GM19467 (cell line): ENCODE data around the gene TM7SF3.

Source experiments
- ATAC-seq: cut with Tn5 transposase; IDR thresholded peaks from one replicate; pipeline ENCODE4 v1.9.1; 2021; ENCODE audit warnings: mild to moderate bottlenecking, moderate library complexity; ENCODE audit not compliant: unreplicated experiment

Gene TM7SF3

GRCh38 chr12:26936559-26937442 lies 77.4 kb downstream of the TM7SF3 start:
- ATAC-seq = no peak

- no peak for ATAC-seq
Observed at GRCh38 chr12:26935636-26936378, 78.4 kb downstream of the TM7SF3 start.

DNA sequence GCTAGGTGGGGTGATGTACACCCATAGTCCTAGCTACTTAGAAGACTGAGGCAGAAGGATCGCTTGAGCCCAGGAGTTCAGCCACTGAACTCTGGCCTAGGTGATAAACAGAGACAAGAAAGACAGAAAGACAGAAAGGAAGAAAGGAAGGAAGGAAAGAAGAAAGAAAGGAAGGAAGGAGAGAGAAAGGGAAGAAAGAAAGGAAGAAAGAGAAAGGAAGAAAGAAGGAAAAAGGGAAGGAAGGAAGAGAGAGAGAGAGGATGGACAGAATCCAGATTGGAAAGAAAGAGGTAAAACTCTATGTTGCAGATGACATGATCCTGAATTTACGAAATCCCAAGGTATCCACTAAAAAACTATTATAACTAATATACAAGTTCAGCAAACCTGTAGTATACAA lies 84.6 kb downstream of the TM7SF3 start:
- ATAC-seq = no peak

GRCh38 chr12:26928661-26929060 lies 85.5 kb downstream of the TM7SF3 start:
- no peak for ATAC-seq
